GM12878 (cell line): ENCODE data around the gene RESP18. TPM values are rescaled to one million over a fixed set of nuclear protein-coding genes. Genes with fewer than 3 reads are reported as not detected.

ENCODE experiments used
- BHLHE40 ChIP-seq, 2 experiments: fragments of 450-650 bp in 1 of 2; IDR thresholded peaks; 2 replicates each; pipeline ENCODE4 v1.6.1; 2011 to 2017; ENCODE audit warnings: low read depth in 2 of 2, borderline replicate concordance in 1 of 2, improper control_type of control experiment in 1 of 2, low read length in 1 of 2, mild to moderate bottlenecking in 1 of 2
- CBFB ChIP-seq: IDR thresholded peaks from 2 replicates; pipeline ENCODE4 v1.6.1; 2016; ENCODE audit warnings: antibody characterized with exemption, low read depth
- LARP7 ChIP-seq: fragments of 450-650 bp; IDR thresholded peaks from 2 replicates; pipeline ENCODE4 v1.6.1; 2017; ENCODE audit warnings: mild to moderate bottlenecking
- RAD51 ChIP-seq: fragments of 450-650 bp; IDR thresholded peaks from 2 replicates; pipeline ENCODE4 v1.6.1; 2016; ENCODE audit warnings: moderate library complexity, mild to moderate bottlenecking, inconsistent platforms
- SREBF2 ChIP-seq: IDR thresholded peaks from 2 replicates; pipeline ENCODE4 v1.6.1; 2012; ENCODE audit warnings: mild to moderate bottlenecking, low read length
- SRF ChIP-seq, 2 experiments: IDR thresholded peaks; 2 replicates each; pipeline ENCODE4 v1.6.1; 2011; ENCODE audit warnings: low read depth in 2 of 2, low read length in 2 of 2, mild to moderate bottlenecking in 1 of 2, moderate library complexity in 1 of 2
- TAF1 ChIP-seq: IDR thresholded peaks from 2 replicates; pipeline ENCODE4 v1.6.1; 2011; ENCODE audit warnings: mild to moderate bottlenecking, low read depth, low read length, borderline replicate concordance
- ZNF274 ChIP-seq: IDR thresholded peaks from one replicate; pipeline ENCODE4 v1.8.0; 2011; ENCODE audit not compliant: insufficient read length, insufficient read depth
- microRNA counts: library from miRNA; unstranded; fragments of <30 nt; microRNA quantifications from one replicate; lab custom pipeline; 2016
- microRNA-seq: library from miRNA; unstranded; fragments of <30 nt; microRNA quantifications from one replicate; pipeline ENCODE4, GENCODE V29; 2018
- polyA plus RNA-seq, 11 experiments: library from polyadenylated mRNA; depleted of rRNA in 4 of 11; unstranded in 6 of 11; stranded (reverse) in 5 of 11; fragments of >200 nt; fragmentation: Nextera tagmentation in 4 of 11; fragmentation: Illumina TruSeq in 1 of 11; extraction: Ambion mirVana in 4 of 11; extraction: Trizol in 1 of 11; gene quantifications; 1 replicate in 1 of 11; 2 replicates in 10 of 11; pipeline versions ENCODE4 v1.2.1 to v1.2.3, GENCODE V29; 2011 to 2016; ENCODE audit warnings: inconsistent platforms in 2 of 11, missing spikeins in 2 of 11, low read depth in 1 of 11
- small RNA-seq: library from RNA; depleted of rRNA; stranded (forward); fragments of <200 nt; gene quantifications from one replicate; pipeline ENCODE3, GENCODE V24; 2014
- total RNA-seq, 4 experiments: library from RNA; depleted of rRNA in 3 of 4; stranded (reverse); fragments of >200 nt in 3 of 4; fragmentation: Illumina TruSeq in 1 of 4; extraction: Trizol in 1 of 4; gene quantifications; 2 replicates each; pipeline versions ENCODE4 v1.2.1 to v1.2.3, GENCODE V29; 2013 to 2021
- TF ChIP-seq, protein P1 (sequence below): fragments of 450-650 bp; formaldehyde crosslinking; IDR thresholded peaks from 2 replicates; pipeline ENCODE4 v1.4.0; 2020; ENCODE audit warnings: mild to moderate bottlenecking, moderate library complexity
- TF ChIP-seq, protein P2 (sequence below): IDR thresholded peaks from 2 replicates; pipeline ENCODE4 v1.6.1; 2012; ENCODE audit warnings: low read depth, low read length, improper control_type of control experiment

Gene RESP18
- total and polyA plus RNA-seq, 10 of the 15 experiments (the other 5 are each of a cell fraction or from before 2014, with no cell fraction given): not detected

DNA sequence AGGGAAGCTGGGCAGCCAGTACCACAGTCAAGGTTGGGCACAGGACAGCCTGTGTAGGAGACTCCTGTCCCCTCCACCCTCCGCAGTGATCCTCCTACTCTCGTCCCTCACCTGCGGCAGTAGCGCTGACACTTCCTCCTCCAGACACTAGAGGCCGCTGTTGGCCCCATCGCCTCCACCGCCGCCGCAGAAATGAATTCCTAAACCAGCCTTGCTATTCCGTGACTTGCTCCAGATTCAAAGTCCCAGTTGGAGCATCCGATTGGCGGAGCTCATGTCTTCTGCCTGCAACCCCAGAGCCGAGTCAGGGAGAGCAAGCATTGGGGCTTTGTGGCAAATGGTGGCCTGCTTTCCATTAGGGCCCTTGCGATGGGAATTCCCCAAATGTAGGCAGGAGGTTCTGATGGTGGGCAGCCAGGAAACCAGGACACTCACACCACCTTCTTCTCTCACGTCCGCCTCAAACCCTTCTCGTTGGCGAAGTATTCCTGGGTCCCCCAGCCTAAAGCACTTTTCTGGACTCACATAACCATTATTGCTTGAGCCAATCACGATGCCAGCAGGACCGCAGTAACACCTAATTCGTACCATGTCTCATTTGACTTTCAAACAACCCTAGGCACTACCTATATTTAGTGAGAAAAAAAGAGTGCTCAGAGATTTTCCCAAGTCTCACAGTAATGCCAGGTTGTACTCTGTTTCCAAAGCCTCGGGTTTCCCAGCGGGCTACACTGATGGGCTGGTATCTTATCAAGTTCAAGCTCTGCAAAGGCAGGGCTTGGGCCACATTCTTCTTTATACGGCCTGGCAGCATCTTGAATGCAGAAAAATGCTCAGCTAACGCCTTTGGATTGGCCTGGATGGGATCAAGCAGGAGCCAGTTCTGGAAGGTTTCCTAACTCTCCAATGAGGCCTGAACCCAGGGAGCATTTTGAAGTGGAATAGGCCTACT, 54.6 kb downstream of the RESP18 start (continued):
- TF ChIP-seq, protein P1, sequence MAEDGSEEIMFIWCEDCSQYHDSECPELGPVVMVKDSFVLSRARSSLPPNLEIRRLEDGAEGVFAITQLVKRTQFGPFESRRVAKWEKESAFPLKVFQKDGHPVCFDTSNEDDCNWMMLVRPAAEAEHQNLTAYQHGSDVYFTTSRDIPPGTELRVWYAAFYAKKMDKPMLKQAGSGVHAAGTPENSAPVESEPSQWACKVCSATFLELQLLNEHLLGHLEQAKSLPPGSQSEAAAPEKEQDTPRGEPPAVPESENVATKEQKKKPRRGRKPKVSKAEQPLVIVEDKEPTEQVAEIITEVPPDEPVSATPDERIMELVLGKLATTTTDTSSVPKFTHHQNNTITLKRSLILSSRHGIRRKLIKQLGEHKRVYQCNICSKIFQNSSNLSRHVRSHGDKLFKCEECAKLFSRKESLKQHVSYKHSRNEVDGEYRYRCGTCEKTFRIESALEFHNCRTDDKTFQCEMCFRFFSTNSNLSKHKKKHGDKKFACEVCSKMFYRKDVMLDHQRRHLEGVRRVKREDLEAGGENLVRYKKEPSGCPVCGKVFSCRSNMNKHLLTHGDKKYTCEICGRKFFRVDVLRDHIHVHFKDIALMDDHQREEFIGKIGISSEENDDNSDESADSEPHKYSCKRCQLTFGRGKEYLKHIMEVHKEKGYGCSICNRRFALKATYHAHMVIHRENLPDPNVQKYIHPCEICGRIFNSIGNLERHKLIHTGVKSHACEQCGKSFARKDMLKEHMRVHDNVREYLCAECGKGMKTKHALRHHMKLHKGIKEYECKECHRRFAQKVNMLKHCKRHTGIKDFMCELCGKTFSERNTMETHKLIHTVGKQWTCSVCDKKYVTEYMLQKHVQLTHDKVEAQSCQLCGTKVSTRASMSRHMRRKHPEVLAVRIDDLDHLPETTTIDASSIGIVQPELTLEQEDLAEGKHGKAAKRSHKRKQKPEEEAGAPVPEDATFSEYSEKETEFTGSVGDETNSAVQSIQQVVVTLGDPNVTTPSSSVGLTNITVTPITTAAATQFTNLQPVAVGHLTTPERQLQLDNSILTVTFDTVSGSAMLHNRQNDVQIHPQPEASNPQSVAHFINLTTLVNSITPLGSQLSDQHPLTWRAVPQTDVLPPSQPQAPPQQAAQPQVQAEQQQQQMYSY (CRISPR knock-in tag): no peak
- TF ChIP-seq LARP7 (peak; percentile 60; the same call in 1 of the 2 replicates), CBFB (0 out of 2 replicates have a peak, but pooled peaks have one; percentile 36), ZNF274 (no peak), RAD51 (no peak), TAF1 (no peak), SRF (IDR thresholded peaks at IDR 0.05; ENCODE audit: low read depth in 2 of 2, low read length in 2 of 2) (no peak), BHLHE40 (IDR thresholded peaks at IDR 0.05; ENCODE audit: borderline replicate concordance in 1 of 2, low read depth in 2 of 2, low read length in 1 of 2) (peak; percentile 50 to 59; a peak in 3 of 4 replicates), SREBF2 (no peak)
- TF ChIP-seq, protein P2, sequence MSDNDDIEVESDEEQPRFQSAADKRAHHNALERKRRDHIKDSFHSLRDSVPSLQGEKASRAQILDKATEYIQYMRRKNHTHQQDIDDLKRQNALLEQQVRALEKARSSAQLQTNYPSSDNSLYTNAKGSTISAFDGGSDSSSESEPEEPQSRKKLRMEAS: no peak

MicroRNA genes within 50 kb of the gene (microRNA counts, 767-probe panel; counts per million panel counts)
- 55.3 counts per million for microRNA hsa-miR-153 (lab: Ali Mortazavi, UCI)

Small RNAs within 50 kb of the gene (microRNA-seq; reads per million reads assigned to microRNA genes)
- not detected for gene MIR153-1

Small RNAs within 50 kb of the gene (small RNA-seq; reads per million reads assigned to genes)
- not detected for gene AC053503.3
- 0.39 reads per million, percentile 3 among the genes with 10 or more reads in this experiment for gene MIR153-1

Other genes starting within 250 kb of the RESP18 start
Only the 7 nearest of the 23 such genes appear.
- 11.0 and 13.6 TPM in 2 replicates for gene STK16, start 87.3 kb downstream of the RESP18 start, total RNA-seq (2014; rRNA removed)
- gene STK16, start 87.3 kb downstream of the RESP18 start, total RNA-seq (2014; rRNA removed; fragmentation: Illumina TruSeq; extraction: Trizol): 24.9 and 26.5 TPM in 2 replicates
- gene STK16, start 87.3 kb downstream of the RESP18 start, total RNA-seq (2021): 28.8 and 33.9 TPM in 2 replicates
- gene STK16, start 87.3 kb downstream of the RESP18 start, polyA plus RNA-seq (2011; rRNA removed): 30.1 and 50.1 TPM in 2 replicates
- gene STK16, start 87.3 kb downstream of the RESP18 start, polyA plus RNA-seq (2014; fragmentation: Illumina TruSeq; extraction: Trizol): 23.0 and 45.6 TPM in 2 replicates
- 1 to 10 TPM; 8.4 to 9.0 TPM for gene STK16, start 87.3 kb downstream of the RESP18 start, polyA plus RNA-seq (2014; fragmentation: Nextera tagmentation; extraction: Ambion mirVana)
- 30.8 and 31.2 TPM in 2 replicates for gene STK16, start 87.3 kb downstream of the RESP18 start, polyA plus RNA-seq (2014; rRNA removed)
- 1 to 10 TPM; 4.3 to 5.9 TPM for gene STK16, start 87.3 kb downstream of the RESP18 start, polyA plus RNA-seq (2016; fragmentation: Nextera tagmentation; extraction: Ambion mirVana)
- not detected in 2 replicates for gene TUBA4B, start 79.5 kb downstream of the RESP18 start, total RNA-seq (2014; rRNA removed)
- gene TUBA4B, start 79.5 kb downstream of the RESP18 start, total RNA-seq (2014; rRNA removed; fragmentation: Illumina TruSeq; extraction: Trizol): not detected in 2 replicates
- not detected in 2 replicates for gene TUBA4B, start 79.5 kb downstream of the RESP18 start, total RNA-seq (2021)
- gene TUBA4B, start 79.5 kb downstream of the RESP18 start, polyA plus RNA-seq (2011; rRNA removed): 0.07 TPM in 1 of 2 replicates, not detected in the other
- not detected in 2 replicates for gene TUBA4B, start 79.5 kb downstream of the RESP18 start, polyA plus RNA-seq (2014; fragmentation: Illumina TruSeq; extraction: Trizol)
- gene TUBA4B, start 79.5 kb downstream of the RESP18 start, polyA plus RNA-seq (2014; fragmentation: Nextera tagmentation; extraction: Ambion mirVana): not detected
- gene TUBA4B, start 79.5 kb downstream of the RESP18 start, polyA plus RNA-seq (2014; rRNA removed): not detected in 2 replicates
- gene TUBA4B, start 79.5 kb downstream of the RESP18 start, polyA plus RNA-seq (2016; fragmentation: Nextera tagmentation; extraction: Ambion mirVana): not detected
- gene TUBA4A, start 78.8 kb downstream of the RESP18 start, total RNA-seq (2014; rRNA removed): 126 and 130 TPM in 2 replicates
- gene TUBA4A, start 78.8 kb downstream of the RESP18 start, total RNA-seq (2014; rRNA removed; fragmentation: Illumina TruSeq; extraction: Trizol): 81.9 and 89.4 TPM in 2 replicates
- 117 and 142 TPM in 2 replicates for gene TUBA4A, start 78.8 kb downstream of the RESP18 start, total RNA-seq (2021)
- 85.4 and 270 TPM in 2 replicates for gene TUBA4A, start 78.8 kb downstream of the RESP18 start, polyA plus RNA-seq (2011; rRNA removed)
- gene TUBA4A, start 78.8 kb downstream of the RESP18 start, polyA plus RNA-seq (2014; fragmentation: Illumina TruSeq; extraction: Trizol): 308 and 325 TPM in 2 replicates
- gene TUBA4A, start 78.8 kb downstream of the RESP18 start, polyA plus RNA-seq (2014; fragmentation: Nextera tagmentation; extraction: Ambion mirVana): 10 to 100 TPM; 58.2 to 88.6 TPM
- gene TUBA4A, start 78.8 kb downstream of the RESP18 start, polyA plus RNA-seq (2014; rRNA removed): 118 and 122 TPM in 2 replicates
- 100 to 1,000 TPM; 229 to 254 TPM for gene TUBA4A, start 78.8 kb downstream of the RESP18 start, polyA plus RNA-seq (2016; fragmentation: Nextera tagmentation; extraction: Ambion mirVana)
- 13.4 and 14.6 TPM in 2 replicates for gene DNAJB2, start 53.4 kb downstream of the RESP18 start, total RNA-seq (2014; rRNA removed)
- gene DNAJB2, start 53.4 kb downstream of the RESP18 start, total RNA-seq (2014; rRNA removed; fragmentation: Illumina TruSeq; extraction: Trizol): 9.0 and 11.7 TPM in 2 replicates
- gene DNAJB2, start 53.4 kb downstream of the RESP18 start, total RNA-seq (2021): 19.3 and 20.8 TPM in 2 replicates
- 27.4 and 36.5 TPM in 2 replicates for gene DNAJB2, start 53.4 kb downstream of the RESP18 start, polyA plus RNA-seq (2011; rRNA removed)
- gene DNAJB2, start 53.4 kb downstream of the RESP18 start, polyA plus RNA-seq (2014; fragmentation: Illumina TruSeq; extraction: Trizol): 11.1 and 16.7 TPM in 2 replicates
- under 1 TPM; 0.26 to 0.90 TPM for gene DNAJB2, start 53.4 kb downstream of the RESP18 start, polyA plus RNA-seq (2014; fragmentation: Nextera tagmentation; extraction: Ambion mirVana)
- gene DNAJB2, start 53.4 kb downstream of the RESP18 start, polyA plus RNA-seq (2014; rRNA removed): 17.7 and 22.0 TPM in 2 replicates
- gene DNAJB2, start 53.4 kb downstream of the RESP18 start, polyA plus RNA-seq (2016; fragmentation: Nextera tagmentation; extraction: Ambion mirVana): 1 to 10 TPM; 5.4 to 5.5 TPM
- not detected in 2 replicates for gene PTPRN, start 23.3 kb downstream of the RESP18 start, total RNA-seq (2014; rRNA removed)
- gene PTPRN, start 23.3 kb downstream of the RESP18 start, total RNA-seq (2014; rRNA removed; fragmentation: Illumina TruSeq; extraction: Trizol): not detected in 2 replicates
- not detected in 2 replicates for gene PTPRN, start 23.3 kb downstream of the RESP18 start, total RNA-seq (2021)
- gene PTPRN, start 23.3 kb downstream of the RESP18 start, polyA plus RNA-seq (2011; rRNA removed): 0.35 and 0.69 TPM in 2 replicates
- gene PTPRN, start 23.3 kb downstream of the RESP18 start, polyA plus RNA-seq (2014; fragmentation: Illumina TruSeq; extraction: Trizol): not detected in 2 replicates
- gene PTPRN, start 23.3 kb downstream of the RESP18 start, polyA plus RNA-seq (2014; fragmentation: Nextera tagmentation; extraction: Ambion mirVana): not detected
- gene PTPRN, start 23.3 kb downstream of the RESP18 start, polyA plus RNA-seq (2014; rRNA removed): 0.28 TPM in 1 of 2 replicates, not detected in the other
- not detected for gene PTPRN, start 23.3 kb downstream of the RESP18 start, polyA plus RNA-seq (2016; fragmentation: Nextera tagmentation; extraction: Ambion mirVana)
- 58.1 and 66.9 TPM in 2 replicates for gene DNPEP, start 55.2 kb upstream of the RESP18 start, total RNA-seq (2014; rRNA removed)
- 32.0 and 37.8 TPM in 2 replicates for gene DNPEP, start 55.2 kb upstream of the RESP18 start, total RNA-seq (2014; rRNA removed; fragmentation: Illumina TruSeq; extraction: Trizol)
- gene DNPEP, start 55.2 kb upstream of the RESP18 start, total RNA-seq (2021): 66.0 and 68.8 TPM in 2 replicates
- gene DNPEP, start 55.2 kb upstream of the RESP18 start, polyA plus RNA-seq (2011; rRNA removed): 28.2 and 62.2 TPM in 2 replicates
- gene DNPEP, start 55.2 kb upstream of the RESP18 start, polyA plus RNA-seq (2014; fragmentation: Illumina TruSeq; extraction: Trizol): 22.0 and 46.1 TPM in 2 replicates
- 10 to 100 TPM; 33.1 to 56.3 TPM for gene DNPEP, start 55.2 kb upstream of the RESP18 start, polyA plus RNA-seq (2014; fragmentation: Nextera tagmentation; extraction: Ambion mirVana)
- gene DNPEP, start 55.2 kb upstream of the RESP18 start, polyA plus RNA-seq (2014; rRNA removed): 66.1 and 75.1 TPM in 2 replicates
- 10 to 100 TPM; 77.8 to 82.0 TPM for gene DNPEP, start 55.2 kb upstream of the RESP18 start, polyA plus RNA-seq (2016; fragmentation: Nextera tagmentation; extraction: Ambion mirVana)
- gene DES, start 85.6 kb upstream of the RESP18 start, total RNA-seq (2014; rRNA removed): not detected in 2 replicates
- not detected in 2 replicates for gene DES, start 85.6 kb upstream of the RESP18 start, total RNA-seq (2014; rRNA removed; fragmentation: Illumina TruSeq; extraction: Trizol)
- gene DES, start 85.6 kb upstream of the RESP18 start, total RNA-seq (2021): 0.66 and 0.80 TPM in 2 replicates
- not detected in 2 replicates for gene DES, start 85.6 kb upstream of the RESP18 start, polyA plus RNA-seq (2011; rRNA removed)
- gene DES, start 85.6 kb upstream of the RESP18 start, polyA plus RNA-seq (2014; fragmentation: Illumina TruSeq; extraction: Trizol): not detected in 2 replicates
- not detected for gene DES, start 85.6 kb upstream of the RESP18 start, polyA plus RNA-seq (2014; fragmentation: Nextera tagmentation; extraction: Ambion mirVana)
- not detected in 2 replicates for gene DES, start 85.6 kb upstream of the RESP18 start, polyA plus RNA-seq (2014; rRNA removed)
- not detected for gene DES, start 85.6 kb upstream of the RESP18 start, polyA plus RNA-seq (2016; fragmentation: Nextera tagmentation; extraction: Ambion mirVana)